ENCODE data around the gene DIPK1A. TPM values are rescaled to one million over a fixed set of nuclear protein-coding genes. Genes with fewer than 3 reads are reported as not detected.

Gene DIPK1A
- total and polyA plus RNA-seq, 4 donors = 12.3 to 48.8 (median 39.6) TPM

- peaks cover 4% of the 10 kb centered on the region for H3K4me1 ChIP-seq (ENCODE audit: control insufficient read depth, insufficient read depth, low read length)
Observed at GRCh38 chr1:92838519-92838918, 122.7 kb downstream of the DIPK1A start.

GRCh38 chr1:92837062-92837461 is 124.2 kb downstream of the DIPK1A start:
- H3K4me3 ChIP-seq (ENCODE audit: low read depth, low read length) = no peak overlapping the region
- no peaks in the 10 kb centered on the region for H3K27me3 ChIP-seq (ENCODE audit: control insufficient read depth, insufficient read depth, low read length)
- H3K4me1 ChIP-seq (ENCODE audit: control insufficient read depth, insufficient read depth, low read length) = peaks cover 4% of the 10 kb centered on the region
- no peaks in the 10 kb centered on the region for H3K9me3 ChIP-seq (ENCODE audit: control insufficient read depth, insufficient read depth, low read length)
- no peak overlapping the region for H3K27ac ChIP-seq (ENCODE audit: low read depth, low read length)
- no CpG with 5 or more reads among the region's 2 CpGs for WGBS (ENCODE audit: insufficient coverage)
- H3K36me3 ChIP-seq (ENCODE audit: control insufficient read depth, insufficient read depth, low read length) = peaks cover 21% of the 10 kb centered on the region
- no peak for DNase-seq (ENCODE audit: low read depth in 4 of 6, low spot score in 6 of 6)

More at GRCh38 chr1:92838519-92838918, 122.7 kb downstream of the DIPK1A start:
- Histone ChIP-seq H3K27ac (ENCODE audit: low read depth, low read length) (no peak overlapping the region), H3K4me3 (ENCODE audit: low read depth, low read length) (no peak overlapping the region), H3K9me3 (ENCODE audit: control insufficient read depth, insufficient read depth, low read length) (no peaks in the 10 kb centered on the region), H3K36me3 (ENCODE audit: control insufficient read depth, insufficient read depth, low read length) (peaks cover 16% of the 10 kb centered on the region), H3K27me3 (ENCODE audit: control insufficient read depth, insufficient read depth, low read length) (no peaks in the 10 kb centered on the region)
- DNase-seq (ENCODE audit: low read depth in 4 of 6, low spot score in 6 of 6) = no peak
- no CpG with 5 or more reads among the region's 1 CpG for WGBS (ENCODE audit: insufficient coverage)

- no peak overlapping the region for H3K27ac ChIP-seq (ENCODE audit: low read depth, low read length)
Observed at GRCh38 chr1:92834617-92835016, 126.6 kb downstream of the DIPK1A start.

GRCh38 chr1:92833840-92834239 is 127.4 kb downstream of the DIPK1A start:
- H3K27ac ChIP-seq (ENCODE audit: low read depth, low read length) = no peak overlapping the region

More at GRCh38 chr1:92834617-92835016, 126.6 kb downstream of the DIPK1A start:
- WGBS (ENCODE audit: insufficient coverage) = 88% methylated on average over 2 of the region's 5 CpGs
- Histone ChIP-seq H3K36me3 (ENCODE audit: control insufficient read depth, insufficient read depth, low read length) (peaks cover 18% of the 10 kb centered on the region), H3K4me3 (ENCODE audit: low read depth, low read length) (no peak overlapping the region), H3K9me3 (ENCODE audit: control insufficient read depth, insufficient read depth, low read length) (no peaks in the 10 kb centered on the region), H3K4me1 (ENCODE audit: control insufficient read depth, insufficient read depth, low read length) (peaks cover 9% of the 10 kb centered on the region), H3K27me3 (ENCODE audit: control insufficient read depth, insufficient read depth, low read length) (no peaks in the 10 kb centered on the region)
- DNase-seq (ENCODE audit: low read depth in 4 of 6, low spot score in 6 of 6) = no peak

GRCh38 chr1:92832537-92833114 is 128.6 kb downstream of the DIPK1A start:
- peak overlapping the region; percentile 95 for H3K27ac ChIP-seq (ENCODE audit: low read depth, low read length)
- no peaks in the 10 kb centered on the region for H3K9me3 ChIP-seq (ENCODE audit: control insufficient read depth, insufficient read depth, low read length)
- H3K4me1 ChIP-seq (ENCODE audit: control insufficient read depth, insufficient read depth, low read length) = peaks cover 9% of the 10 kb centered on the region
- peak in 1 of 6 donors; percentile 1 for DNase-seq (ENCODE audit: low read depth in 4 of 6, low spot score in 6 of 6)
- peaks cover 10% of the 10 kb centered on the region for H3K36me3 ChIP-seq (ENCODE audit: control insufficient read depth, insufficient read depth, low read length)
- peak overlapping the region; percentile 100 for H3K4me3 ChIP-seq (ENCODE audit: low read depth, low read length)
- no peaks in the 10 kb centered on the region for H3K27me3 ChIP-seq (ENCODE audit: control insufficient read depth, insufficient read depth, low read length)
- under 1% methylated on average over 13 of the region's 19 CpGs for WGBS (ENCODE audit: insufficient coverage)

More at GRCh38 chr1:92833840-92834239, 127.4 kb downstream of the DIPK1A start:
- peaks cover 9% of the 10 kb centered on the region for H3K4me1 ChIP-seq (ENCODE audit: control insufficient read depth, insufficient read depth, low read length)
- H3K9me3 ChIP-seq (ENCODE audit: control insufficient read depth, insufficient read depth, low read length) = no peaks in the 10 kb centered on the region
- WGBS (ENCODE audit: insufficient coverage) = 70% methylated on average over 3 of the region's 5 CpGs
- H3K4me3 ChIP-seq (ENCODE audit: low read depth, low read length) = peak overlapping the region; percentile 3
- H3K27me3 ChIP-seq (ENCODE audit: control insufficient read depth, insufficient read depth, low read length) = no peaks in the 10 kb centered on the region
- H3K36me3 ChIP-seq (ENCODE audit: control insufficient read depth, insufficient read depth, low read length) = peaks cover 11% of the 10 kb centered on the region
- no peak for DNase-seq (ENCODE audit: low read depth in 4 of 6, low spot score in 6 of 6)

- under 1% methylated on average over 57 of the region's 57 CpGs for WGBS (ENCODE audit: insufficient coverage)
- peaks cover 10% of the 10 kb centered on the region for H3K36me3 ChIP-seq (ENCODE audit: control insufficient read depth, insufficient read depth, low read length)
- H3K27ac ChIP-seq (ENCODE audit: low read depth, low read length) = peak within 1 kb of the TSS; percentile 95
- no peaks in the 10 kb centered on the region for H3K27me3 ChIP-seq (ENCODE audit: control insufficient read depth, insufficient read depth, low read length)
- H3K4me3 ChIP-seq (ENCODE audit: low read depth, low read length) = peak within 1 kb of the TSS; percentile 100
- H3K9me3 ChIP-seq (ENCODE audit: control insufficient read depth, insufficient read depth, low read length) = no peaks in the 10 kb centered on the region
- DNase-seq (ENCODE audit: low read depth in 4 of 6, low spot score in 6 of 6) = peak; percentile 97 to 99 (median 98)
- peaks cover 9% of the 10 kb centered on the region for H3K4me1 ChIP-seq (ENCODE audit: control insufficient read depth, insufficient read depth, low read length)
Observed at GRCh38 chr1:92831762-92832536, 129.3 kb downstream of the DIPK1A start, which contains the start of gene RPL5. RPL5 (plus strand) TSS chr1:92832040; CDS start chr1:92832115, 75 bp downstream.

- DNase-seq (ENCODE audit: low read depth in 4 of 6, low spot score in 6 of 6) = no peak
- H3K9me3 ChIP-seq (ENCODE audit: control insufficient read depth, insufficient read depth, low read length) = no peaks in the 10 kb centered on the region
- H3K27me3 ChIP-seq (ENCODE audit: control insufficient read depth, insufficient read depth, low read length) = no peaks in the 10 kb centered on the region
- peaks cover 9% of the 10 kb centered on the region for H3K4me1 ChIP-seq (ENCODE audit: control insufficient read depth, insufficient read depth, low read length)
- H3K36me3 ChIP-seq (ENCODE audit: control insufficient read depth, insufficient read depth, low read length) = peaks cover 10% of the 10 kb centered on the region
- H3K4me3 ChIP-seq (ENCODE audit: low read depth, low read length) = peak overlapping the region; percentile 100
- no peak overlapping the region for H3K27ac ChIP-seq (ENCODE audit: low read depth, low read length)
- 55% methylated on average over 4 of the region's 4 CpGs for WGBS (ENCODE audit: insufficient coverage)
Observed at GRCh38 chr1:92831368-92831761, 129.9 kb downstream of the DIPK1A start.

- Histone ChIP-seq H3K9me3 (ENCODE audit: control insufficient read depth, insufficient read depth, low read length) (no peaks in the 10 kb centered on the region), H3K27ac (ENCODE audit: low read depth, low read length) (no peak overlapping the region), H3K27me3 (ENCODE audit: control insufficient read depth, insufficient read depth, low read length) (no peaks in the 10 kb centered on the region), H3K4me3 (ENCODE audit: low read depth, low read length) (no peak overlapping the region), H3K36me3 (ENCODE audit: control insufficient read depth, insufficient read depth, low read length) (no peaks in the 10 kb centered on the region), H3K4me1 (ENCODE audit: control insufficient read depth, insufficient read depth, low read length) (peaks cover 5% of the 10 kb centered on the region)
- no peak for DNase-seq (ENCODE audit: low read depth in 4 of 6, low spot score in 6 of 6)
- WGBS (ENCODE audit: insufficient coverage) = 83% methylated on average over 1 of the region's 6 CpGs
Observed at GRCh38 chr1:92826792-92827191, 134.5 kb downstream of the DIPK1A start.

- Histone ChIP-seq H3K9me3 (ENCODE audit: control insufficient read depth, insufficient read depth, low read length) (no peaks in the 10 kb centered on the region), H3K27ac (ENCODE audit: low read depth, low read length) (no peak overlapping the region), H3K36me3 (ENCODE audit: control insufficient read depth, insufficient read depth, low read length) (no peaks in the 10 kb centered on the region), H3K4me1 (ENCODE audit: control insufficient read depth, insufficient read depth, low read length) (no peaks in the 10 kb centered on the region), H3K27me3 (ENCODE audit: control insufficient read depth, insufficient read depth, low read length) (no peaks in the 10 kb centered on the region), H3K4me3 (ENCODE audit: low read depth, low read length) (no peak overlapping the region)
- DNase-seq (ENCODE audit: low read depth in 4 of 6, low spot score in 6 of 6) = no peak
- WGBS (ENCODE audit: insufficient coverage) = no CpG with 5 or more reads among the region's 3 CpGs
Observed at GRCh38 chr1:92822879-92823278, 138.4 kb downstream of the DIPK1A start.
